GM18505 (cell line): ENCODE data around the gene NPTXR.

Experiments used
- ATAC-seq: cut with Tn5 transposase; IDR thresholded peaks from one replicate; pipeline ENCODE4 v1.9.1; 2021; ENCODE audit not compliant: unreplicated experiment
- POLR2A ChIP-seq: IDR thresholded peaks from 4 replicates; pipeline ENCODE4 v1.6.1; 2011; ENCODE audit warnings: borderline replicate concordance; ENCODE audit not compliant: insufficient read depth, insufficient read length; ENCODE audit errors: extremely low read depth

The NPTXR gene

GRCh38 chr22:38872831-38873248, 29.0 kb upstream of the NPTXR start:
- no peak for TF ChIP-seq POLR2A
- ATAC-seq = no peak

- TF ChIP-seq POLR2A = peak; percentile 74
- peak; percentile 60 for ATAC-seq
Measured at GRCh38 chr22:38872172-38872830, 28.5 kb upstream of the NPTXR start, which contains the start of gene CBX6. Gene CBX6, minus strand, starts transcription at chr22:38872216. Its CDS starts 26 bp downstream, at chr22:38872190.

- peak; percentile 22 for ATAC-seq
- TF ChIP-seq POLR2A = no peak
Measured at GRCh38 chr22:38871360-38872171, 27.7 kb upstream of the NPTXR start.

GRCh38 chr22:38870791-38871359, 27.0 kb upstream of the NPTXR start:
- ATAC-seq = no peak
- TF ChIP-seq POLR2A = no peak

GRCh38 chr22:38870312-38870741, 26.5 kb upstream of the NPTXR start:
- TF ChIP-seq POLR2A = peak; percentile 9
- no peak for ATAC-seq

GRCh38 chr22:38869663-38870062, 25.8 kb upstream of the NPTXR start:
- no peak for ATAC-seq
- TF ChIP-seq POLR2A = no peak

GRCh38 chr22:38868886-38869381, 25.1 kb upstream of the NPTXR start:
- TF ChIP-seq POLR2A = peak; percentile 38
- no peak for ATAC-seq

GRCh38 chr22:38868286-38868721, 24.5 kb upstream of the NPTXR start:
- no peak for TF ChIP-seq POLR2A
- ATAC-seq = no peak

- TF ChIP-seq POLR2A = peak; percentile 7
- ATAC-seq = no peak
Measured at GRCh38 chr22:38867471-38868285, 23.9 kb upstream of the NPTXR start.

GRCh38 chr22:38867124-38867455, 23.3 kb upstream of the NPTXR start:
- no peak for TF ChIP-seq POLR2A
- ATAC-seq = no peak

GRCh38 chr22:38866399-38867123, 22.7 kb upstream of the NPTXR start:
- TF ChIP-seq POLR2A = no peak
- ATAC-seq = no peak

GRCh38 chr22:38866024-38866398, 22.2 kb upstream of the NPTXR start:
- no peak for TF ChIP-seq POLR2A
- no peak for ATAC-seq
